Measurements from ENCODE around the gene ST8SIA6.

The ST8SIA6 gene

DNA sequence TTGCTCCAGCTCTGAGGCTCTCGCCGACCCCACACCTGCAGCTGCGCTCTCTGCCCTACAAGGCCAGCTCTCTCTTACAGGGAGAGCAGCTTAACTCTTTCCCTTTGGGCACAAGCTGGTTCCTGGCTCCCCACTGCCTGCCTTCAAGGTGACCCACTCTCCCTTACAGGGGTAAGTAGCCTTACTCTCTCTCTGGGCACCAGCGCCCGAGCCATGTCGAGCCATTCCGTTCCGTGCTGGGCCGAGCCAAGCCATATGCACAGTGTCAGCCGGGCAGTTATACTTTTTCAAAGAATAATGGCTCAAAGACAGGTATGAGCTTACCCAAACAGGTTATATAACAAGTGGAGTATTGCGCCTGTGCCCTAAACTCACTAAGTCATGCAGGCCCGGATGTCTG lies 181.7 kb downstream of the ST8SIA6 start:
- Histone ChIP-seq H3K36me3 (replicated peaks; ENCODE audit: insufficient read depth, low read length) (no peaks in the 10 kb centered on the region), H3K4me3 (ENCODE audit: low read length) (no peak overlapping the region), H2AFZ (ENCODE audit: low read length) (no peak overlapping the region), H3K9ac (ENCODE audit: low read length) (no peak overlapping the region), H3K27ac (ENCODE audit: low read length) (no peak overlapping the region), H3F3A (ENCODE audit: insufficient read depth, low read length) (no peaks in the 10 kb centered on the region), H3K9me3 (replicated peaks; ENCODE audit: insufficient read depth, low read length) (no peaks in the 10 kb centered on the region), H3K79me2 (ENCODE audit: low read length) (no peaks in the 10 kb centered on the region), H3K4me2 (ENCODE audit: low read depth, low read length) (no peak overlapping the region), H3K4me1 (ENCODE audit: low read length) (no peaks in the 10 kb centered on the region), H3K27me3 (replicated peaks; ENCODE audit: insufficient read depth, low read length) (no peaks in the 10 kb centered on the region), H4K20me1 (ENCODE audit: insufficient read depth, low read length) (no peaks in the 10 kb centered on the region), H3K9me2 (replicated peaks; ENCODE audit: insufficient read depth, low read length) (no peaks in the 10 kb centered on the region)
- DNase-seq: no peak
- no peak for TF ChIP-seq EZH2 (optimal IDR thresholded peaks at IDR 0.05; ENCODE audit: low read depth, low read length)
- TF ChIP-seq, protein P1, sequence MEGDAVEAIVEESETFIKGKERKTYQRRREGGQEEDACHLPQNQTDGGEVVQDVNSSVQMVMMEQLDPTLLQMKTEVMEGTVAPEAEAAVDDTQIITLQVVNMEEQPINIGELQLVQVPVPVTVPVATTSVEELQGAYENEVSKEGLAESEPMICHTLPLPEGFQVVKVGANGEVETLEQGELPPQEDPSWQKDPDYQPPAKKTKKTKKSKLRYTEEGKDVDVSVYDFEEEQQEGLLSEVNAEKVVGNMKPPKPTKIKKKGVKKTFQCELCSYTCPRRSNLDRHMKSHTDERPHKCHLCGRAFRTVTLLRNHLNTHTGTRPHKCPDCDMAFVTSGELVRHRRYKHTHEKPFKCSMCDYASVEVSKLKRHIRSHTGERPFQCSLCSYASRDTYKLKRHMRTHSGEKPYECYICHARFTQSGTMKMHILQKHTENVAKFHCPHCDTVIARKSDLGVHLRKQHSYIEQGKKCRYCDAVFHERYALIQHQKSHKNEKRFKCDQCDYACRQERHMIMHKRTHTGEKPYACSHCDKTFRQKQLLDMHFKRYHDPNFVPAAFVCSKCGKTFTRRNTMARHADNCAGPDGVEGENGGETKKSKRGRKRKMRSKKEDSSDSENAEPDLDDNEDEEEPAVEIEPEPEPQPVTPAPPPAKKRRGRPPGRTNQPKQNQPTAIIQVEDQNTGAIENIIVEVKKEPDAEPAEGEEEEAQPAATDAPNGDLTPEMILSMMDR (IDR thresholded peaks at IDR 0.05; ENCODE audit: low read length): no peak
- TF ChIP-seq EZH2phosphoT487 (IDR thresholded peaks at IDR 0.05; ENCODE audit: low read length): no peak

Measured in MM.1S (cell line).